Measurements from ENCODE around the gene LRRC36. TPM values are rescaled to one million over a fixed set of nuclear protein-coding genes. Genes with fewer than 3 reads are reported as not detected.

The LRRC36 gene
- total and polyA plus RNA-seq, 2 of the 8 experiments (the other 6 are each of a cell fraction or from before 2014, with no cell fraction given): 0.15 TPM; not detected in 1

- FAIRE-seq: no peak
- ChIA-PET POLR2A (ENCODE audit: partially characterized antibody) (interaction anchor here (1.2 to 1.8 kb wide), 2 partner anchors 9 to 15 kb away, joined by 4 to 5 read pairs; no protein-coding TSS in a partner anchor), CTCF (ENCODE audit: partially characterized antibody) (interaction anchor here (0.8 to 32.4 kb wide), 8 partner anchors 9 to 101 kb away, joined by 3 to 476 read pairs (median 8); partner anchors contain the start of genes KCTD19, LRRC36 and ZDHHC1)
- no peak overlapping the region for H4K91ac ChIP-seq (replicated peaks; ENCODE audit: insufficient read length, low read length)
- H3K14ac ChIP-seq (ENCODE audit: insufficient read length): no peak overlapping the region
- no peaks in the 10 kb centered on the region for H3K9me3 ChIP-seq (ENCODE audit: insufficient read depth in 2 of 2, low read depth in 1 of 2, low read length in 1 of 2)
- no peak overlapping the region for H3K56ac ChIP-seq (replicated peaks; ENCODE audit: insufficient read length, low read depth, low read length)
- 78% methylated on average over 5 of the region's 5 CpGs; no CpG with 5 or more reads in 1 of the 2 experiments for WGBS, 2 experiments (ENCODE audit: extremely low coverage in 1 of 2, insufficient coverage in 1 of 2, insufficient read length in 1 of 2, insufficient replicate concordance in 2 of 2, low coverage in 1 of 2, low lambda C conversion rate in 2 of 2, missing lambda C conversion rate in 1 of 2)
- H2BK120ac ChIP-seq (replicated peaks; ENCODE audit: low read depth, low read length): no peak overlapping the region
- H3K4me2 ChIP-seq (ENCODE audit: insufficient read depth in 1 of 2, low read depth in 2 of 2, low read length in 2 of 2): peak overlapping the region; percentile 22 to 35; a peak in 2 of 4 replicates
- H2BK20ac ChIP-seq (ENCODE audit: low read length): no peak overlapping the region
- no peak overlapping the region for H3K23ac ChIP-seq (ENCODE audit: insufficient read length)
- peaks cover 0 to 7% (median 3%) of the 10 kb centered on the region in 4 experiments; a peak in 3 of 7 replicates for H3K27me3 ChIP-seq (replicated peaks in 1 of 4; ENCODE audit: control insufficient read depth in 3 of 4, extremely low read depth in 1 of 4, insufficient read depth in 3 of 4, low read length in 3 of 4)
- no peak overlapping the region for H2BK5ac ChIP-seq (ENCODE audit: low read depth, low read length)
- no peak overlapping the region for H3K27ac ChIP-seq (ENCODE audit: low read depth, low read length)
- no peak overlapping the region; the same call in 1 of the 2 replicates for H2BK12ac ChIP-seq (ENCODE audit: low read depth, low read length)
- no peak overlapping the region for H2AK5ac ChIP-seq (ENCODE audit: low read depth, low read length)
- DNase-seq (ENCODE audit: low read depth in 1 of 2, low spot score in 2 of 2): no peak
- no peak overlapping the region for H4K5ac ChIP-seq (ENCODE audit: insufficient read length, low read depth, low read length)
- no peak overlapping the region for H3K4me3 ChIP-seq (ENCODE audit: extremely low read depth in 1 of 4, insufficient read depth in 2 of 4, low read depth in 3 of 4, low read length in 4 of 4)
- no peak overlapping the region for H4K8ac ChIP-seq (ENCODE audit: extremely low read depth, insufficient read depth, low read length)
- no peak for TF ChIP-seq SIN3A (conservative IDR thresholded peaks at IDR 0.05 in 1 of 2, IDR thresholded peaks at IDR 0.05 in 1 of 2; ENCODE audit: low read depth in 1 of 2, low read length in 2 of 2)
- no peak for TF ChIP-seq CTBP2 (IDR thresholded peaks at IDR 0.05; ENCODE audit: borderline replicate concordance, insufficient read depth, insufficient read length, low read length)
- TF ChIP-seq MAFK (IDR thresholded peaks at IDR 0.05; ENCODE audit: low read depth, low read length): no peak
- TF ChIP-seq NRF1 (IDR thresholded peaks at IDR 0.05; ENCODE audit: low read depth, low read length): no peak
- TF ChIP-seq RAD21 (IDR thresholded peaks at IDR 0.05 in 1 of 2, conservative IDR thresholded peaks at IDR 0.05 in 1 of 2; ENCODE audit: low read depth in 2 of 2, low read length in 2 of 2): no peak
- TF ChIP-seq KDM5A (IDR thresholded peaks at IDR 0.05; ENCODE audit: low read length): no peak
- no peak for TF ChIP-seq BACH1 (IDR thresholded peaks at IDR 0.05; ENCODE audit: low read length)
- no peak for TF ChIP-seq SIRT6 (IDR thresholded peaks at IDR 0.05; ENCODE audit: low read length)
- TF ChIP-seq ASH2L (IDR thresholded peaks at IDR 0.05; ENCODE audit: low read length): no peak
- TF ChIP-seq HDAC6 (IDR thresholded peaks at IDR 0.05; ENCODE audit: low read depth, low read length): no peak
- no peak for TF ChIP-seq BRCA1 (IDR thresholded peaks at IDR 0.05; ENCODE audit: low read depth, low read length)
- TF ChIP-seq SIX5 (IDR thresholded peaks at IDR 0.05; ENCODE audit: low read depth, low read length): no peak
- H3K4ac ChIP-seq (replicated peaks; ENCODE audit: insufficient read length, low read depth, low read length): no peak overlapping the region
- H3K9ac ChIP-seq (replicated peaks in 1 of 4; ENCODE audit: extremely low read depth in 1 of 4, low read depth in 3 of 4, low read length in 3 of 4): no peak overlapping the region
- no peaks in the 10 kb centered on the region for H3K23me2 ChIP-seq (ENCODE audit: low read depth, low read length)
- no peaks in the 10 kb centered on the region for H4K20me1 ChIP-seq (replicated peaks in 1 of 2; ENCODE audit: control insufficient read depth in 1 of 2, insufficient read depth in 2 of 2, low read length in 2 of 2)
- no peak overlapping the region for H2AFZ ChIP-seq (ENCODE audit: low read length)
- no peak overlapping the region for H2BK15ac ChIP-seq (ENCODE audit: low read length)
- no peak overlapping the region for H3K18ac ChIP-seq (ENCODE audit: extremely low read depth, low read length)
- H3K79me1 ChIP-seq (ENCODE audit: low read depth, low read length): no peaks in the 10 kb centered on the region
- H3K4me1 ChIP-seq (replicated peaks in 1 of 4; ENCODE audit: control insufficient read depth in 3 of 4, insufficient read depth in 4 of 4, low read length in 3 of 4): peaks cover 0 to 12% (median 4%) of the 10 kb centered on the region in 4 experiments; a peak in 5 of 7 replicates
- H3K36me3 ChIP-seq (ENCODE audit: control insufficient read depth in 2 of 4, insufficient read depth in 4 of 4, low read length in 3 of 4): no peaks in the 10 kb centered on the region
- no peaks in the 10 kb centered on the region for H3K79me2 ChIP-seq (ENCODE audit: control insufficient read depth in 1 of 2, insufficient read depth in 2 of 2, low read length in 2 of 2)
Observed at GRCh38 chr16:67386861-67387455, 60.3 kb downstream of the LRRC36 start.
